AG08395 (cell line): Measurements from ENCODE around the gene USP30.

ENCODE experiments used
- DNase-seq: peaks from one replicate; pipeline ENCODE4 v3.0.0; 2012; ENCODE audit warnings: mixed read lengths, low spot score

Gene USP30

GRCh38 chr12:109097435-109098182 is 45.2 kb downstream of the USP30 start, which contains the start of gene UNG:
TSS of gene UNG (plus strand) at chr12:109097597. CDS start at chr12:109097680, 83 bp downstream.
- peak; percentile 100 for DNase-seq

DNA sequence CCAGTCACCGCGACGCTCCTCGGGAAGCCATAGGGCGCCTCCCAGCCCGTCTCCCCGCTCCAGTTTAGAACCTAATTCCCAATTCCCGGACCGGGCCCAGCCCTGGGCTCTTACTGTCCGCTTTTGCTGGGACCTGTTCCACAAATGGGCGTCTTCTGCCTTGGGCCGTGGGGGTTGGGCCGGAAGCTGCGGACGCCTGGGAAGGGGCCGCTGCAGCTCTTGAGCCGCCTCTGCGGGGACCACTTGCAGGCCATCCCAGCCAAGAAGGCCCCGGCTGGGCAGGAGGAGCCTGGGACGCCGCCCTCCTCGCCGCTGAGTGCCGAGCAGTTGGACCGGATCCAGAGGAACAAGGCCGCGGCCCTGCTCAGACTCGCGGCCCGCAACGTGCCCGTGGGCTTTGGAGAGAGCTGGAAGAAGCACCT is 45.8 kb downstream of the USP30 start:
- DNase-seq, result peak; percentile 45

DNA sequence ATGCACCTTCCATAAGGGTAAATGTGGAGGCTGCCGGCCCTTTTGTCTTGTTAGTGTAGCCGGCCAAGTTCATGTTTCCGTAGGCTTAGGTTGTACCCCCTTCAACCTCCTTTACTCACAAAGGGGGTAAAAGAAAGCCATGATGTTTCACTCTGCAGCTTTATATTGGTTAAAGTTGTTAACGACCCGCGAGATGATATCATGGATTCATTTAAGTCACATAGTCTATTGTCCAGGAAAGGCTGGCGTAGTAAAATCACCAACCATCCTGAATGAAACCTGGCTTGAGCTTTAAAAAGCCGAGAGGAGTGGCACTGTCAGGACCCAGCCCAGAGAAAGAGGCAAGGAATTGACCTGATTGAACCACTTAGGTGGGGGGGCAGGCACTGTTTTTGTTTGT is 46.3 kb downstream of the USP30 start:
- DNase-seq, result no peak

- DNase-seq, result no peak
Observed at GRCh38 chr12:109099431-109100020, 47.1 kb downstream of the USP30 start.

DNA sequence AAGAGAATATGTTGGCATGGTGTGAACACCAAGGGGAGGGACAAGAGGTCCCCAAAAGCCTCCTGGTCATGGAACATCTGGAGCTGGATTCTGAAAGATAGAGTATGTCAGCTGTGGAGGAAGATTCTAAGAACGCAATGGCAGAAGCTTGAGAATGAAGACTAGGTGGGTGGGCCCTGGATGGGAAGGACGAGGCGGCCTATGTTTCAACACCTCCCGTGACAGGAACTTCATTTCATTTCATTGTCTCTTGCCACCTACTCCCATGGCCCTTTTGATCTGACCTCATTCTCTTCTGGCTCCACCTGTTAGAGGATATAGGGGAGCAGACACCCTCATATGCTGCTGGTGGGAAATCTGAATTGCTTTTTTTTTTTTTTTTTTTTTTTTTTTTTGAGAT is 48.4 kb downstream of the USP30 start:
- no peak for DNase-seq

- DNase-seq, result no peak
Observed at GRCh38 chr12:109102491-109102890, 50.1 kb downstream of the USP30 start.

GRCh38 chr12:109105176-109105575 is 52.8 kb downstream of the USP30 start:
- no peak for DNase-seq

GRCh38 chr12:109109746-109110350 is 57.5 kb downstream of the USP30 start:
- DNase-seq, result no peak

DNA sequence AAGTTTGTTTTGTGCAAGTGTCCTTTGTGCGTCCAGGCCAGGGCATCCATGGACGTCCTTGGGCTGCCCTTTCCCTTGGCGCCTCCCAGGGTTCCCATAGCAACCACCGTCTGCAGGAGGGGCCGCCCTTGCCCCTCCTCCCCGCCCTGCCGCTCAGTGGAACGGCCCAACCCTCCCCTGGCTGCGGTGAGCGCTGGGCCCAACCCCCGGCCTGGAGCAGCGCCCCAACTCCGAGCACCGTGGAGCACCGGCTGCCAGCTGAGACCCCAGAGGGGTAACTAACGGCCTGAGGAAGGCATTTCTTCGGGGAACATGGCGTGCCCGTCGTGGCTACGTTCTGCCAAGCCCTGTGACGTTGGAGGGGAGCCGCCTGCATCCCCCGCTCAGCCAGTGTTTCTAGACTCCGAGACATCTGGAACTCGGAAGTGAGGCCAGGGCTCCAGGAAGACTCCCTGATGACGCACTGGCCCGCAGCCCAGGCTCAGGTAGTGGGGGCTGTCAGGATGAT is 58.7 kb downstream of the USP30 start:
- peak; percentile 94 for DNase-seq

- DNase-seq, result no peak
Observed at GRCh38 chr12:109112720-109113465, 60.5 kb downstream of the USP30 start.

- peak; percentile 3 for DNase-seq
Observed at GRCh38 chr12:109113661-109114321, 61.4 kb downstream of the USP30 start.

DNA sequence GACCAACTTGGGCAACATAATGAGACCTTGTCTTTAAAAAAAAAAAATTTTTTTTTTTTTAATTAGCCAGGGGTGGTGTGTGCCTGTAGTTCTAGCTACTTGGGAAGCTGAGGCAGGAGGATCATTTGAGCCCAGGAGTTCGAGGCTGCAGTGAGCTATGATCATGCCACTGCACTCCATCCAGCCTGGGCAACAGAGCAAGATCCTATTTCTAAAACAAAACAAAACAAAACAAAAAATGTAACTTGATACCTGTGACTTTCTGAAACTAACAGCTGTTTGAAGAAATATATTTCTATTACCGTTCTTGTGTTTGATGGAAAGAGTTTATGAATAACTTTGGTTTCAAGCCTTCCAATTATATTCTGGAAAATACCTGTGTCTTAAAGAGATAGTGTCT is 62.3 kb downstream of the USP30 start:
- no peak for DNase-seq

GRCh38 chr12:109115404-109115757 is 63.0 kb downstream of the USP30 start:
- DNase-seq, result no peak

- no peak for DNase-seq
Observed at GRCh38 chr12:109115758-109116610, 63.6 kb downstream of the USP30 start, which contains the start of gene ACACB. TSS of gene ACACB (plus strand) at chr12:109116587. CDS start at chr12:109139406, 22,819 bp downstream.

GRCh38 chr12:109116611-109116949 is 64.2 kb downstream of the USP30 start:
- no peak for DNase-seq

GRCh38 chr12:109120095-109120494 is 67.7 kb downstream of the USP30 start:
- no peak for DNase-seq

- no peak for DNase-seq
Observed at GRCh38 chr12:109120557-109120956, 68.2 kb downstream of the USP30 start.

DNA sequence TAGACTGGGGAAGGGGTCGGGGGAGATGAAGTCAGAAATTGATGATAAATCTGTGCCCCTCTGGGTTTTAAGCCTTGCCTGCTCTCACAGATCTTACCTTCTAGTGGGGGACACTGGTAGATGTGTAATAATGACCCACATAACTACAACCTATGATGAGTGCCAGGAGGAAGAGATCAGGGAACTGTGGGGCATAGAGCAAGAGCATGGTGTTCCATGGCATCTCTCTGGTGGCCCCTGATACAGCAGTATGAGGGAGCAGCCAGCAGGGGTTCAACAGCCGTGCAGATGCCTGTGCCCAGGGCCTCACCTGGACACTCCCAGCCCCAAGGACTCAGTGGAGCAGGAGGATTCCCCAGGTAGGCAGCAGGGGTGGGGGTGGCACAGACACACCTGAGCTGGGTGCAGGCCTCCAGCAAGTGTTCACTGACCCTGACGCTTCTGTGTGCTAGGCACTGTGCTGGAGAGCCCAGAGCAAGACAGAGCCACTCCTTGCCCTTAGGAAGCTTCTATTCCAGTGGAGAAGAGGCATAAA is 69.0 kb downstream of the USP30 start:
- DNase-seq, result no peak

- no peak for DNase-seq
Observed at GRCh38 chr12:109124878-109125648, 72.7 kb downstream of the USP30 start.

GRCh38 chr12:109125791-109126190 is 73.4 kb downstream of the USP30 start:
- no peak for DNase-seq
